Nephron (organoid): ENCODE results near the gene GPT2.

ENCODE experiments used
- H3K27ac Mint-ChIP-seq, 3 experiments: 2 replicates each; pipeline ENCODE4 v1.8.0; 2020; ENCODE audit warnings: mixed read lengths in 3 of 3, mild to moderate bottlenecking in 2 of 3, moderate library complexity in 1 of 3
- H3K27me3 Mint-ChIP-seq: 2 replicates; pipeline ENCODE4 v1.8.0; 2021; ENCODE audit warnings: low read depth, mild to moderate bottlenecking, moderate library complexity, mixed read lengths
- H3K36me3 Mint-ChIP-seq: 2 replicates; pipeline ENCODE4 v1.8.0; 2020; ENCODE audit warnings: low read depth, mixed read lengths
- H3K4me1 Mint-ChIP-seq: 2 replicates; pipeline ENCODE4 v1.8.0; 2020; ENCODE audit warnings: mixed read lengths
- H3K4me3 Mint-ChIP-seq, 3 experiments: 2 replicates each; pipeline ENCODE4 v1.8.0; 2020; ENCODE audit warnings: mild to moderate bottlenecking in 3 of 3, mixed read lengths in 3 of 3, moderate library complexity in 2 of 3
- H3K9me3 Mint-ChIP-seq: 2 replicates; pipeline ENCODE4 v1.8.0; 2020; ENCODE audit warnings: mixed read lengths
- TF ChIP-seq, protein P1 (sequence below), 3 experiments: fragments of 200-600 bp; sonication (generic); IDR thresholded peaks; one replicate each; pipeline ENCODE4 v1.5.0; 2021; ENCODE audit warnings: antibody characterized with exemption in 3 of 3; ENCODE audit not compliant: unreplicated experiment in 3 of 3

Gene GPT2

DNA sequence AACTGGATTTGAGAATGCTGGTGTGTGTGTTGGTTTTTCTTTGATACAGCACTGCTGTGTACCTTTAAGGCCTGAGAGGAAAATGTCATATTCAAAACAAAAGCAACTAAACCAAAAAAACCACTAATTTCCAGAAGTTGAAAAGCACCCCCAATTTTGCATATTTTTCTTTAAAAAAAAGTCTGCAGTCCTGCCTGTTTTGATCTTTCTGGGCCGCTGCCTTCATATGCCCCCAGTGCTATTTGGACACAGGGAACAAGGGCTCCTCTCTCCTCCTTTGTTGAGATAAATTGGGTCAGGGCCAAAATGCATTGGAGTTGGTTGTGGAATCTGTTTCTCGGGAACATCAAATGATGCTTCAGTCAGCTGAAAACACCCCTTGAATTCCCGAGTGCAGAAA, 26.9 kb downstream of the GPT2 start:
- H3K4me1 Mint-ChIP-seq: peaks cover 6% of the 10 kb centered on the region
- no peak overlapping the region for H3K27ac Mint-ChIP-seq
- peaks cover 28% of the 10 kb centered on the region for H3K36me3 Mint-ChIP-seq
- TF ChIP-seq, protein P1, sequence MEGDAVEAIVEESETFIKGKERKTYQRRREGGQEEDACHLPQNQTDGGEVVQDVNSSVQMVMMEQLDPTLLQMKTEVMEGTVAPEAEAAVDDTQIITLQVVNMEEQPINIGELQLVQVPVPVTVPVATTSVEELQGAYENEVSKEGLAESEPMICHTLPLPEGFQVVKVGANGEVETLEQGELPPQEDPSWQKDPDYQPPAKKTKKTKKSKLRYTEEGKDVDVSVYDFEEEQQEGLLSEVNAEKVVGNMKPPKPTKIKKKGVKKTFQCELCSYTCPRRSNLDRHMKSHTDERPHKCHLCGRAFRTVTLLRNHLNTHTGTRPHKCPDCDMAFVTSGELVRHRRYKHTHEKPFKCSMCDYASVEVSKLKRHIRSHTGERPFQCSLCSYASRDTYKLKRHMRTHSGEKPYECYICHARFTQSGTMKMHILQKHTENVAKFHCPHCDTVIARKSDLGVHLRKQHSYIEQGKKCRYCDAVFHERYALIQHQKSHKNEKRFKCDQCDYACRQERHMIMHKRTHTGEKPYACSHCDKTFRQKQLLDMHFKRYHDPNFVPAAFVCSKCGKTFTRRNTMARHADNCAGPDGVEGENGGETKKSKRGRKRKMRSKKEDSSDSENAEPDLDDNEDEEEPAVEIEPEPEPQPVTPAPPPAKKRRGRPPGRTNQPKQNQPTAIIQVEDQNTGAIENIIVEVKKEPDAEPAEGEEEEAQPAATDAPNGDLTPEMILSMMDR (IDR thresholded peaks at IDR 0.05; ENCODE audit: unreplicated experiment in 3 of 3): no peak
- no peaks in the 10 kb centered on the region for H3K9me3 Mint-ChIP-seq
- H3K27me3 Mint-ChIP-seq: no peaks in the 10 kb centered on the region
- no peak overlapping the region for H3K4me3 Mint-ChIP-seq

DNA sequence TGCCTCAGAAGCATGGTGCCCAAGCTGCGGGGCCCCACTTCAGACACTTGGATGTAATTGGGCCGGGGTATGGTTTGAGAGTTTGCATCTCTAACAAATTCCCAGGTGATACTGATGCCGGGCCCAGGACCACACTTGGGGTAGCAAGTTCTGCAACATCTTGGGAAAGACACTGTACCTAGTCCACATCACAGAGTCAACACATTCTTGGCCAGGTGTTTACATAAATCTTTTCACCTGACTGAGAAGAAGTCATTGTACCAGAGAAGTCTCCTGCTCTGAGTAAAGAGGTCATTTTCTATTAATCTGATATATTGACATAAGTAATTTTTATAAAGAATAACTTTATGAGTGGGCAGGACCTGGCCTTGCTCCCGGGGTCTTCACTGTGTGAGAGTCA, 27.5 kb downstream of the GPT2 start:
- TF ChIP-seq, protein P1 (IDR thresholded peaks at IDR 0.05; ENCODE audit: unreplicated experiment in 3 of 3): no peak
- H3K9me3 Mint-ChIP-seq: no peaks in the 10 kb centered on the region
- no peak overlapping the region for H3K4me3 Mint-ChIP-seq
- H3K36me3 Mint-ChIP-seq: peaks cover 31% of the 10 kb centered on the region
- H3K4me1 Mint-ChIP-seq: peaks cover 6% of the 10 kb centered on the region
- no peak overlapping the region for H3K27ac Mint-ChIP-seq
- H3K27me3 Mint-ChIP-seq: no peaks in the 10 kb centered on the region

DNA sequence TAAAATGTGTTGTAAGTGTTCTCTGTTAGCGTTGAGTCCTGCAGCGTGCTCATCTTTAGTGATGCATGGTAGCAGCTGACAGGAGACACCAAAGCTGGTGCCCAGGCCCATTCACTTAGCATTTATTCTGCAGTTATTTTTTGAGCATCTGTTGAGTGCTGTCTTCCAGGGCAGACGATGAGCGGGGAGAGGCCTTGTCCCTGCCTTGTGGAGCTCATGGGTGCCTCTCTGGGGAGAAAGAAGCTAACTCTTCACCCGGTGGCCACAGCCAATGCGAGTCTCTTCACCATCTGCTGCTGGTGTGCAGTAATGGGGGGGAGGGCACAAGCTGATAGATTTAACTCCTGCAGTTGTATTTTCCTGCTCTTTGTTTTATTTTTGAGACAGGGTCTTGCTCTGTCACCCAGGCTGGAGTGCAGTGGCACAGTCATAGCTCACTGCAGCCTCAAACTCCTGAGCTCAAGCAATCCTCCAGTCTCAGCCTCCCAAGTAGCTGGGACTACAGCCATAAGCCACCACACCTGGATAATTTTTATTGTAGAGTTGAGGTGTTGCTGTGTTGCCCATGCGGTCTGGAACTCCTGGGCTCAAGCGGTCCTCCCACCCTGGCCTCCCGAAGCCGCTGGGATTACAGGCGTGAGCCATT, 30.5 kb downstream of the GPT2 start:
- Mint-ChIP-seq H3K36me3 (peaks cover 38% of the 10 kb centered on the region), H3K4me1 (no peaks in the 10 kb centered on the region), H3K27ac (no peak overlapping the region), H3K27me3 (no peaks in the 10 kb centered on the region), H3K9me3 (no peaks in the 10 kb centered on the region), H3K4me3 (no peak overlapping the region)
- TF ChIP-seq, protein P1 (IDR thresholded peaks at IDR 0.05; ENCODE audit: unreplicated experiment in 3 of 3): no peak

DNA sequence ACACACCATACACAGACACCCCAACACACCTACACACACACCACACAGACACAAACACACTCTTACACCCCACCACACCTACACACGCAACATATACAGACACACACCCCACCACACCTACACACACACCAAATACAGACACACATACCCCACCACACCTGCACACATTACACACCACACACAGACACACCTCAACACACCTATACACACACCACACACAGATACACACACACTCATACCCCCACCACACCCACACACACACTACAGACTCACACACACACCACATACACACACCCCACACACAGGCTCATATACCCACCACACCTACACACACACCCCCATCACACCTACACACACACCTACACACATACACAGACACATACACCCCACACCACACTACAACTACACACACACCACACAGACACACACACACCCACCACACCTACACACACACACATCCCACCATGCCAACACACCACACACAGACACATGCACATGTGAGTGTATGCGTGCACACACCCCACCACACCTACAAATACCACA, 31.4 kb downstream of the GPT2 start:
- Mint-ChIP-seq H3K27ac (no peak overlapping the region), H3K36me3 (peaks cover 47% of the 10 kb centered on the region), H3K9me3 (no peaks in the 10 kb centered on the region), H3K4me1 (no peaks in the 10 kb centered on the region), H3K27me3 (no peaks in the 10 kb centered on the region), H3K4me3 (no peak overlapping the region)
- TF ChIP-seq, protein P1 (IDR thresholded peaks at IDR 0.05; ENCODE audit: unreplicated experiment in 3 of 3): no peak

DNA sequence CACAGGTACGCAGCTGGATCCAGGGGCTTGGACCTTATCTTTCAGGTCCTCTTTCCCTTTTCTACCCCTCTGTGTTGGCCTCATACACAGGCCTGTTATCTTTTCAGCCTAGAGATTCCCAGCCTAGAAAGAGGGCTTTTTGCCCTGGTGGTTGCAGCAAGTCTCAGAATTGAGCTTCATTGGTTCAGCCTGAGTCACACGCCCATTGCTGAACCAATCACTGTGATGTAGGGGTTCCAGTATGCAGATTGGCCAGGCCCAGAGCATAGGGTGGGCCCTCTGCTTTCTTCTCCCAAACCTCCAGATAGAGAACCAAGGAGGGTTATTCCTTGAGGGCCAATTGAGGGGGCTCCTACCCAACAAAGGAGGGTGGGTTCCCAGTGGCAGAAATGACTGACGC, 32.8 kb downstream of the GPT2 start:
- Mint-ChIP-seq H3K9me3 (no peaks in the 10 kb centered on the region), H3K27me3 (no peaks in the 10 kb centered on the region), H3K36me3 (peaks cover 45% of the 10 kb centered on the region), H3K27ac (no peak overlapping the region), H3K4me3 (no peak overlapping the region), H3K4me1 (no peaks in the 10 kb centered on the region)
- TF ChIP-seq, protein P1 (IDR thresholded peaks at IDR 0.05; ENCODE audit: unreplicated experiment in 3 of 3): no peak

DNA sequence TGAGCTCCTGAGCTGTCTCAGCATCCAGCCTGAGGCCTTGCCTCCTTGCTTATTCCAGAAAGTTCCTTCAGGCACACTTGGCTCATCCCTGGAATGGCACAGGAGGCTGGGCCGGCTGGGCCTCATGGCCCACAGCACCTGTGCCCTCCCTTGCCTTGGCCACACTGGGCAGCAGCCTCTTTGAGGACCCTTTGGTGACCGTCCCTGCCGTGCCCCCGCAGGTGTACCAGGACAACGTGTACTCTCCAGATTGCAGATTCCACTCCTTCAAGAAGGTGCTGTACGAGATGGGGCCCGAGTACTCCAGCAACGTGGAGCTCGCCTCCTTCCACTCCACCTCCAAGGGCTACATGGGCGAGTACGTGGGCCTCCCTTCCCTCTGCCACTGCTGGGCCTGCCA, 34.2 kb downstream of the GPT2 start:
- no peak overlapping the region for H3K4me3 Mint-ChIP-seq
- no peaks in the 10 kb centered on the region for H3K9me3 Mint-ChIP-seq
- no peaks in the 10 kb centered on the region for H3K4me1 Mint-ChIP-seq
- peaks cover 57% of the 10 kb centered on the region for H3K36me3 Mint-ChIP-seq
- H3K27ac Mint-ChIP-seq: no peak overlapping the region
- TF ChIP-seq, protein P1 (IDR thresholded peaks at IDR 0.05; ENCODE audit: unreplicated experiment in 3 of 3): no peak
- no peaks in the 10 kb centered on the region for H3K27me3 Mint-ChIP-seq
